ENCODE results near the gene TIGD1. TPM values are rescaled to one million over a fixed set of nuclear protein-coding genes. Genes with fewer than 3 reads are reported as not detected.

The TIGD1 gene
- 2.7 and 3.7 TPM in 2 replicates for total RNA-seq

DNA sequence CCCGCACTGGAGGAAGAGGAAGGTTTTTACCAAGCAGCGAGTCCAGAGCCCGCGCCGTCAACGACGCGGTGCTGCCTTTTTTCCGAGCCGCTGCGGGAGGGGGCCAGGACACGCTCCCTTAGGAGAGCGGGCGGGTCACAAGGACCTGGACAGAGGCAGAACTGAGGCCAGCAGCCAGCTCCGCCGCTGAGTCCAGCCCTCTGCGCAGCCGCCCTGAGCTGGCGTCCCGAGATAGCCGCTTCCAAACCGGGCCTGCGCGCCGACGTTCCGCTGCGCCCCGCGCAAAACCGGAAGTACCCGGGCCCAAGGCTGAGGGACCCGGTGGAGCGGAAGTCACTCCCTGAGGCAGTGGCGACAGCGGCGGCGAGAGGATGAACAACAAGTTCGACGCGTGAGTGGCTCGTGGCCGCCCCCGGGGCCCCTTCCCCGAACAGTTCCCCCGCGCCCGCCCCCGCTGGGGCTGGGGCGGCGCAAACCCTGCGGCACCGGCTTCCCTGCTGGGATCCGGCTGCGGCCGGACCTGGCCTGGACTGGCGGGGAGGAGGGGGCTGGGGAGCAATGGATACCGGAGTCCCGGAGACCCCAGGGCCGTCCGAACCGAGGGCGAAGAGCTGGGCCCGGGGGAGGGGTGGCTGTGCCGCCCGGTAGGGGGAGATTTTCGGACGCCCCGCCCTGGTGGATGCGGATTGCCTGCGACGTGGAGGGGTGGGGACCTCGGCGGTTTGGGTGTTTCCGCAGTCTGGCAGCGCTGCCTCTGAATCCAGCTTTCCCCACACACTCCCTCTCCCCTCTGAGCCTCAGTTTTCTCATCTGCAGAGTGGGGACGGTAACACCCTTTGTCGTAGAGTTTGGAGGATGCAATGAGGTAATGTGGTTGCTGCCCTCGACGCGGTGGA lies at the start of gene TIGD1, which contains the start of gene EIF4E2:
Gene TIGD1 (minus strand): TSS at position 204 of the 896 bp plus-strand sequence. CDS start 675 bp downstream, outside the sequence.
Gene EIF4E2 (plus strand): TSS at position 336 of the 896 bp plus-strand sequence. CDS start 36 bp downstream, at position 372.

DNA sequence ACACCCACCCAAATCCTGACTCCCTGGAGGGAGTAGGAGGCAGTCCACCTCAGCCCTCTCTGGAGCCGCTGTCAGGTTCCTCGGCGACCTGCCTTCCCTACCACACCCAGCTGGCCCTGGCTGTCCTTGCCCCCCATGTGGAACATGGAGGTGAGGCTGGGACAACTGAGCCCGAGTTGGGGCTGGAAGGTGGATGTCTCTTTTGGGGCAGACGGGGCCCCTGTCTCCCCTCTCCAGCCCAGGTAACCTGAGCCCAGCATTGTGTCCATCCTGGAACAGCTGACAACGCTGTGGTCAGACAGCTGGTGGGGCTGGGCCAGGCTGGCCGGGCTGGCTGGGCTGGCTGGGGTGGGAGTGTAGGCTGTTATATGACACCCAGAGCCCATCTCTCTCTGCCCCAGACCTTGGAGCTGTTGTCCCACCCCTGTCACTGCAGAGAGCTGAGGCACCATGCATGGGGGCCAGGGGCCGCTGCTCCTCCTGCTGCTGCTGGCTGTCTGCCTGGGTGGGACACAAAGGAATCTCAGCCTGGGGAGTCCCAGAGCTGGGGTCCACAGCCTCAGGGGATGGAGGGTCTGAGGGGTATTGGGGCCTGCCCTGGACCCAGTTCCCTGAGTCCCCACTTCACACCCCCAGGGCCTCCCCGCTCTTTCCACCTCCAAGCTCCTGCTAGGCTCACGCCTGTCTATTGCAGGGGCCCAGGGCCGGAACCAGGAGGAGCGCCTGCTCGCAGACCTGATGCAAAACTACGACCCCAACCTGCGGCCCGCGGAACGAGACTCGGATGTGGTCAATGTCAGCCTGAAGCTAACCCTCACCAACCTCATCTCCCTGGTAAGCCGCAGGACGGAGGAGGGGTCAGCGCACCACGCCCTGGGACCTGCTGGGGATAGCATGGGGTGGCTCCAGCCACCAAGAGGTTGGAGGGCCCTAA lies 10.8 kb downstream of the TIGD1 start, which contains the start of gene CHRNG:
Gene CHRNG (plus strand): TSS at position 395 of the 934 bp plus-strand sequence. CDS start 56 bp downstream, at position 451.

DNA sequence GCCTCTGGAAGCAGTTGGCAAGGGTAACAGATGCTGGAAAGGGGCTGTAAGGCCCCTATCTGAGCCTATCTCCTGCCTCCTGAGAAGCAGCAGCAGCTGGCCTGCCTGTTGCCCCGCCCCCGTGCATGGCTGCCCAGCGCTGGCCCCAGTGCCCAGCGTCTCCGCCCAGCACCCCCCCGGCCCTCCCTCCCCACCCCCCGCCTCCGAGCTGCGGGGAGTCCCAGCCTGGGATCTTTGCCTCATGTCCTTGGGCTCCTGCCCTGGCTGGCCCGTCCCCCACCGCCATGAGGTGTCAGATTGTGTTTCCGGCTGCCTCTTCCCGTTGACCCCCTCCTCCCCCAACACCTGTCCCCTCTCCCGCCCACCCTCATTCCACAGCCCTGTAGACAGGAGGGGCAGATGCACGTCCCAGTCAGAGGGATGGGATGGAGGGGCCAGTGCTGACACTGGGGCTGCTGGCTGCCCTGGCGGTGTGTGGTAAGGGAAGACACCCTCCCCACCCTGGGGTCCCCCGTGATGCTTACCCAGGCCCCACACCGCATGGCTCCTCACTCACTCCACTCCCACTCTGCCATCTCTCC lies 24.5 kb downstream of the TIGD1 start, which contains the start of gene CHRND:
Gene CHRND (plus strand): TSS at position 370 of the 581 bp plus-strand sequence. CDS start 56 bp downstream, at position 426.

DNA sequence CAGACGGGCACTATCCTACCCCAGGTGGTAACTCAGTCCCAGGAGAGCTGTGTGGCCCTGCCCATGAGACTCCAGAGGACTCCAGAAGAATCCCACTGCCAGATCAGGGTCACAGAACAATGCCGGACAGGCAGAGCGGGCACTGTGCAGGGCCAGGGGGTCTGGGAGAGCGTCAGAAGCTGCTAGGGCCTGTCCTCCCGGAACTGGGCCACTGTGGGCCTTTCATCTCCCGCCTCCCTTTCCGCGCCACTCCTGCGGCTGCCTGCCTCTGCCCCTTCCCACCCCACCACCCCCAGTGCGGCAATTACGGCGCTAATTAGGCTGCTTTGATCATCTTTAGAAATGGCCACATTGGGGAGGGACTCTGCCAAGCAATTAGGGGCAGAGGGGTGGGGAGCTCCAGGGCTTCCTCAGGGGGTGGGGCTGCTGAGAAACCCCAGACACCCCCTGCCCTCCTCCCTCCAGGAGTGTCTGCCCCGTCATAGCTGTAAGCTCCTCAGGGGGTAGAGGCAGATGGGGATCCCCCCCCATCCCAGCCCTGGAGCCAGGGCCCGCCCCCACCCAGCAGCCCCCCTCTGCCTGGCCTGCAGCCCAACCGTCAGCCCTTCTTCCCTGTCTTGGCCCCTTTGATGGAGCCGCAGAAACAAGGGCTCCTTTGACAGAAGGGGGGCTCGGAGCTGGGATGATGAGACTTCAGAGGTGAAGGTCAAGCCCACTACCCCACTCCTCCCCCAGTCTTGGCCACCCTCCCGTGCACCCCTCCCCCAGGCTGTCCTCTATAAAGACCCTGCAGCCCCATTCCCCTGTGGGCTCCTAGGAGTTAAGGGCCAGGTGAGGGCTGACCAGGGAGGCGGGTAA lies 30.5 kb downstream of the TIGD1 start, which contains the start of gene PRSS56:
Gene PRSS56 (plus strand): TSS at position 808 of the 858 bp plus-strand sequence. CDS start 211 bp downstream, outside the sequence.

Other genes with a start within 250 kb of the TIGD1 start
- not detected in 2 replicates for gene ALPP, start 171.8 kb downstream of the TIGD1 start, total RNA-seq
- 0.07 TPM in 1 of 2 replicates, not detected in the other for gene ALPG, start 143.7 kb downstream of the TIGD1 start, total RNA-seq
- not detected in 2 replicates for gene ALPI, start 94.4 kb downstream of the TIGD1 start, total RNA-seq
- gene ECEL1, start 62.7 kb downstream of the TIGD1 start, total RNA-seq: not detected in 2 replicates
- gene PRSS56, start 30.2 kb downstream of the TIGD1 start, total RNA-seq: not detected in 2 replicates
- gene CHRND, start 24.4 kb downstream of the TIGD1 start, total RNA-seq: not detected in 2 replicates
- not detected in 2 replicates for gene CHRNG, start 10.9 kb downstream of the TIGD1 start, total RNA-seq
- gene EIF4E2, start 132 bp upstream of the TIGD1 start, total RNA-seq: 78.0 and 88.3 TPM in 2 replicates
- 0.20 TPM in 1 of 2 replicates, not detected in the other for gene EFHD1, start 83.0 kb upstream of the TIGD1 start, total RNA-seq
- 28.2 and 33.0 TPM in 2 replicates for gene GIGYF2, start 146.8 kb upstream of the TIGD1 start, total RNA-seq
- gene KCNJ13, start 226.0 kb upstream of the TIGD1 start, total RNA-seq: not detected in 2 replicates